HG03025 (cell line): ENCODE measurements around the gene SDHA.

Experiments used
- ATAC-seq: cut with Tn5 transposase; IDR thresholded peaks from one replicate; pipeline ENCODE4 v1.9.1; 2021; ENCODE audit warnings: mild to moderate bottlenecking, moderate library complexity; ENCODE audit not compliant: unreplicated experiment, low FRiP score

SDHA gene

DNA sequence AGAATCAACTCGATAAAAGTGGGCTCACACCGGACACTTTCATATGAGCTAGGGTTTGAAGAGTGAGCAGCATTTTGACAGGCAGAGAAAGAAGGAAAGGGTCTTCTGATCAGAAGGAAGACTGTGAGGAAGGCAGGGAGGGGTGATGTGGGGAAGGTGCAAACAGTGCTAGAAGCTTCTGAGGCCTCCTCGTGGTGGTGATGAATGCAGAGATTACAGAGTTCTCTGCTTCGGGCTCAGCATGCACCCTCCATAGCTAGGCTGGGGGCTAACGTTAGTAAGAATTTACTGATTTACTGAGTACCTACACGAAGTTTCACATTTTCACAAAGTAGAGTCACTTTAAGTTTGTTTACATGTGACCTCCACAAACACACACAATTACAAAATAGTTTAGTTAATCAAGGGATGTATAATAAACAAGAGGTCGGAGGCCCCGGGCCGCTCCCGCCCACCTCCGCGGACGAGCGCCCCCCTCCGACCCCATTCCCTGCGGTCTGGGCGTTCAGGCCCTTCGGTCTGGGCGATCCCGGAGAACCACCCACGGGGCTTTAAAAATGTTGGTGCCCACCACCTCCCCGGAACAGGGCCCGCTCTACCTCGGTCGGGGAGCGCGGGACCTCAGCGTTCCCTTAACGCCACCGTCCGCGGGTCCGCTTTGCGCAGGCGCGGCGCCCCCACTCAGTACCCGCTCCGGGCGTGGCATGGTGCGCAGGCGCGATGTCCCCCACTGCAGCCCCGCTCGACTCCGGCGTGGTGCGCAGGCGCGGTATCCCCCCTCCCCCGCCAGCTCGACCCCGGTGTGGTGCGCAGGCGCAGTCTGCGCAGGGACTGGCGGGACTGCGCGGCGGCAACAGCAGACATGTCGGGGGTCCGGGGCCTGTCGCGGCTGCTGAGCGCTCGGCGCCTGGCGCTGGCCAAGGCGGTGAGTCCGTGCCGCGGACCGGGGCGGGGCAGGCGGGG lies at the start of gene SDHA, which contains the start of gene CCDC127:
Gene SDHA, plus strand, starts transcription at position 827 of the 963 bp plus-strand sequence. Its CDS starts 36 bp downstream, at position 863.
Gene CCDC127, minus strand, starts transcription at position 660 of the 963 bp plus-strand sequence. CDS start 1,304 bp downstream, outside the sequence.
- ATAC-seq, result peak; percentile 72

DNA sequence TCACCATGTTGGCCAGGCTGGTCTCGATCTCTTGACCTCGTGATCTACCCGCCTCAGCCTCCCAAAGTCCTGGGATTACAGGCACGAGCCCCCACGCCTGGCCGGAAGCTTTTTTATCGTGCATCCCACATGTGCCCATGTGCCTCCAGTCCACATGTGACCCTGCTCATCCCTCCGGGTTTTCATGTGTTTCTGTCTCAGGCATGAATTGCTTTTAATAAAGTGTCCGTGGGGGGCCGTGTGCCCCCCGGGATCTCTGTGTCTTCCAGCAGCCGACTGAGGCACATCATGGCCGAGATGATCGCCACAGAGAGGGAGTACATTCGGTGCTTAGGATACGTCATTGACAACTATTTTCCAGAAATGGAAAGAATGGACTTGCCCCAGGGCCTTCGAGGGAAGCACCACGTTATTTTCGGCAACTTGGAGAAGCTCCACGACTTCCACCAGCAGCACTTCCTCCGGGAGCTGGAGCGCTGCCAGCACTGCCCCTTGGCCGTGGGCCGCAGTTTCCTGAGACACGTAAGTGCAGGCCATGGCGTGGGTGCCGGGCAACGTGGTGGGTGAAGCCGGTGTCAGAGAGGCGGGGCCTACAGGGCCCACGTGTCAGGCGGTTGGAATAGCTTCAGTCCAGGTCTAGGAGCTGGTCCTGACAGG lies 48.9 kb upstream of the SDHA start:
- ATAC-seq, result no peak

GRCh38 chr5:169728-170094 lies 48.4 kb upstream of the SDHA start:
- no peak for ATAC-seq

GRCh38 chr5:170971-171800 lies 46.9 kb upstream of the SDHA start:
- ATAC-seq, result no peak

DNA sequence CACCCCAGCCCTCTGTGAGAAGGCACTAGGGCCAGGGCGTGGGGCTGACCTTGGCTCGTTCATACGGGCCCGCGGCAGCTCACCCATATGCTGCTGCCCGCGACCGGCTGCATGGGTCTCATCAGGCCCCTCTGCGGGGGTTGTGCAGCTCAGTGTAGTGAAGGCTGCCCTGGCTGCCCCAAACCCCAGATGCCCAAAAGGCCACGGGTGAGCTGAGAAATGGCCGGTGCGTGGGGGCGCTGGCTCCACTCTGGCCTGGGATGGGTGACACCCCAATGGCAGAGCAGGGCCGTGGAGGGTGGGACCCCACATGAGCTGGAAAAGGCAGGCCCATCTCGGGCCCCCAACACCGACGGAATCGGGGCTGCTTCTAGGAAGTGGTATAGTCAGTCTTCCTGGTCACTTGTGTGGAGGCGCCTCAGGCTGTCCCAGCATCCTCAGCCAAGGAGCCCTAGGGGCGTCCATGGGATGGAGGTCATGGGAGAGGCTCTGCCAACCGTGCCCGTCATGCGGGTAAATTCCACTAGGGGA lies 46.3 kb upstream of the SDHA start:
- no peak for ATAC-seq

GRCh38 chr5:172421-172820 lies 45.7 kb upstream of the SDHA start:
- no peak for ATAC-seq

GRCh38 chr5:172841-173251 lies 45.3 kb upstream of the SDHA start:
- no peak for ATAC-seq

- ATAC-seq, result no peak
These were observed 44.5 kb upstream of the SDHA start for GRCh38 chr5:173392-174290.

DNA sequence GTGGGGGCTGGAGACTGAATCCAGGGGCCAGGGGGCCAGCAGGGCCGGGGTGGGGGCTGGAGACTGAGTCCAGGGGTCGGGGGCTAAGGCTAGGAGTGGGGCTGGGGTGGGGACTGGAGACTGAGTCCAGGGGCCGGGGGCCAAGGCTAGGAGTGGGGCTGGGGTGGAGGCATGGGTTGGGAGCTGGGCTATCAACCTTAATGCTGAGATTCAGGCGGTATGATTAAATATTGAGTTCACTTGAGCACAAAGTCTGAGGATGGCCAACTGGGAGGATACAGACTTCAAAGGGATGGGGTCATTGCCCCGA lies 43.9 kb upstream of the SDHA start:
- ATAC-seq, result no peak

GRCh38 chr5:174876-175465 lies 43.1 kb upstream of the SDHA start:
- no peak for ATAC-seq

DNA sequence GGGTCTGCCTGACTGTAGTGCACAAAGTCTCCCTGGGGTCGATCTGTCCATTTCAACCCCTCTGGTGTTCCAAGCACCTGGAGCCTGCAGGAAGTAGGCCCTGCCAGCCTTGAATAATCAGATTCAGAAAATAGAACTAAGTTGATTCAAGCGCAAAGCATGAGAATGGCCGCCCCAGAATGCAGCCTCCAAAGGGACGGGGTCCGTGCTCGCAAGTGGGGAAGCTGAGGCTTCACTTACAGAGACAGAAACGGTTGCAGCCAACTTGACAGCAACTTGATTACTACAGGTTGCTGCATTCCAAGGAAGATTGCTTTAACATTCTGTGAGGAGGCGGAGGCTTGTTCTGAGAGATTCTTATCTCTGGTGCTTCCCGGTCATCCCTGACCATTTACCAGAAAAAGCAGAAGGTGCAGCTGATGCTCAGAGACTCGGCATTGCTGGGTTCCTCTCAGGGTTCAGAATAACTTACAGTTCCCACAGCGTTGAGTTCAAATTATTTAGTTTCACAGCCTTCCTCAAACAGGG lies 41.8 kb upstream of the SDHA start:
- no peak for ATAC-seq

- ATAC-seq, result no peak
These were observed 40.0 kb upstream of the SDHA start for GRCh38 chr5:178110-178509.

- ATAC-seq, result no peak
These were observed 38.7 kb upstream of the SDHA start for GRCh38 chr5:179401-179800.

DNA sequence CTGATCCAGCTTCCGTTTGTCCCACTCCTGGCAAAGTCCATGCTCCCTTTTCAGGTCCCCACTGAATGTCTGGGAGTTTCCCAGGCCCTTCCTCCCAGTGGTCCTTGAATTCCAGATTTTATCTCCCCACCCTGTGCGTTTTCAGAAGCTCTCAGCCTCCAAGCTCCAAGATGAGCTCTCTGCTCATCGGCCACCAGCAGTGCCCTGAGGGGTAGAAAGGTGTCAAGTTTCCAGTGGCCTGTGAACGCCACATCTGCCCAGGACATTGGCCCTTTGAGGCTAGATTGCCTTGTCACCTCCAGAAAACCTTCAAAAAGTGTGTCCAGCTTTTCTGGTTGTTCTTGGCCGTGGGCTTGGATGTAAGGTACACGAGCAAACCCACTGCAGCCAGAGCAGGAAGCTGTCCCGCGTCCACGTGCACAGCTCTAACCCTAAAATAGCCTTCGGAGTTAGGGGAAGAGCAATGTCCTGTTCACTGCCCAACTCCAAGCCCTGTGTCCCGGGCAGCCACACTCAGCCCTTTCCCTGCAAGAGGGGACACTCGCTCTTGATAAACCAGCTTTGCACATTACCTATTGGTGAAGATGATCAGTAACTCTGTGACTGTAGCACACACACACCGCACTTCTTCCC lies 37.7 kb upstream of the SDHA start:
- no peak for ATAC-seq

DNA sequence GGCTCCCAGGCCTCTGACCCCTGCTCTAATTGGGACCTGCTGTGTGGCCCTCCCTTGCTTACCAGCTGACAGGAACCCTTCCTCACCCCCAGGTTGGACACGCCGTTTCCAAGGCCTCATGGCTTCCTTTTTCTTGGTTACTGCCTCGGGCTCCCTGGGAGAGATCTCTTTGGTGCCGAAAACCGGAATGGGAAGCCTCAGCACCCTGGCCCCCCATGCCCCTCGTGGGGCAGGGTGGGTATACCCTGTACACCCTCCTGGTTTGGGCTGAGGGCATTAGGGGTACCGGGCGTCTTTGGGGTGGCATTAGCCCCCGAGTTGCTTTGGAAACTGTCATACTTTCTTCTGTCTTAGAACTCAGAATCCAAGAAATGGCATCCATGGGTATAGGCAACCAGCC lies 37.0 kb upstream of the SDHA start:
- no peak for ATAC-seq

- ATAC-seq, result no peak
These were observed 36.6 kb upstream of the SDHA start for GRCh38 chr5:181566-181965.

DNA sequence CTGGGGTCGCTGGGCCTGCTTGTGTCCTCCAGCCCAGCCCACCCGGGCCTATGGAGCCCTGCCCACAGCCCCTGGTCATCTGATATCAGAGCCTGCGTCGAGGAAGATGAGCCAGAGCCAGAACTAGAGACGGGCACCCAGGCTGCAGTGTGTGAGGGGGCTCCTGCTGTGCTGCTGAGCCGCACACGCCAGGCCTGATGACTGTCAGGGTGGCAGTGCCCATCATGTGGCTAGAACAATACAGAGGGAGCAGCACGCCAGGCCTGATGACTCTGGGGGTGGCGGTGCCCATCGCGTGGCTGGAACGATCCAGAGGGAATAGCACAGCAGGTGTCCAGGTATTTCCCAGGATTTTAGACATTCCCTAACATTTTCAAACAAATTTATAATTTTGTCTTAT lies 36.0 kb upstream of the SDHA start:
- no peak for ATAC-seq

DNA sequence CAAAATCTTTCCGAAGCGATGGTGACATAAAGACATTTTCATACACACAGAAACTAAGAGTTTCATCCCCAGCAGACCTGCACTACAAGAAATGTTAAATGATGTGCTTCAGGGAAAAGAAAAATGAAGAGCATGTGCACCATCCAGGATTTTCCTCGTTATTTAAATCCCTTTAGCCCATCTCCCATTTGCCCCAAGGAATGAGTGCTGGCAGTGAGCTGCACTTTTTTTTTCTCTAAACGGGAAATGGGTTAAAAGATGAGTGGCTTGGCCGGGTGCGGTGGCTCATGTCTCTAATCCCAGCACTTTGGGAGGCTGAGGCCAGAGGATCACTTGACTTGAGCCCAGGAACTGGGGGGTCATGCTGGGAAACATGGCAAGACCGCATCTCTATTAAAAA lies 33.6 kb upstream of the SDHA start:
- no peak for ATAC-seq
